ACC112 (cell line): Measurements from ENCODE around the gene DYNLT1.

Source experiments
- H2AFZ ChIP-seq: fragments of 200-600 bp; sonication (generic); one replicate; pipeline ENCODE4 v1.6.0; 2017; ENCODE audit warnings: antibody characterized with exemption, low read length; ENCODE audit not compliant: unreplicated experiment
- H3K27ac ChIP-seq: fragments of 200-600 bp; sonication (generic); 2 replicates; pipeline ENCODE4 v1.5.1; 2014; ENCODE audit warnings: low read depth, mild to moderate bottlenecking, antibody characterized with exemption, low read length, moderate library complexity
- H3K27me3 ChIP-seq: fragments of 200-600 bp; sonication (generic); 2 replicates; pipeline ENCODE4 v1.6.1; 2014; ENCODE audit warnings: mild to moderate bottlenecking, antibody characterized with exemption, low read length, moderate library complexity, mixed read lengths; ENCODE audit not compliant: insufficient read depth
- H3K36me3 ChIP-seq: fragments of 200-600 bp; sonication (generic); 2 replicates; pipeline ENCODE4 v1.6.1; 2016; ENCODE audit warnings: mild to moderate bottlenecking, antibody characterized with exemption, low read length, moderate library complexity, mixed read lengths; ENCODE audit not compliant: insufficient read depth
- H3K4me1 ChIP-seq: fragments of 200-600 bp; sonication (generic); one replicate; pipeline ENCODE4 v1.6.1; 2016; ENCODE audit warnings: low read length, mixed read lengths; ENCODE audit not compliant: insufficient read depth, unreplicated experiment, control insufficient read depth
- H3K4me3 ChIP-seq: fragments of 200-600 bp; sonication (generic); 2 replicates; pipeline ENCODE4 v1.5.1; 2014; ENCODE audit warnings: mild to moderate bottlenecking, low read depth, low read length
- H3K79me2 ChIP-seq: fragments of 200-600 bp; sonication (generic); one replicate; pipeline ENCODE4 v1.6.0; 2016; ENCODE audit warnings: low read length; ENCODE audit not compliant: control insufficient read depth, unreplicated experiment, insufficient read depth

Gene DYNLT1

DNA sequence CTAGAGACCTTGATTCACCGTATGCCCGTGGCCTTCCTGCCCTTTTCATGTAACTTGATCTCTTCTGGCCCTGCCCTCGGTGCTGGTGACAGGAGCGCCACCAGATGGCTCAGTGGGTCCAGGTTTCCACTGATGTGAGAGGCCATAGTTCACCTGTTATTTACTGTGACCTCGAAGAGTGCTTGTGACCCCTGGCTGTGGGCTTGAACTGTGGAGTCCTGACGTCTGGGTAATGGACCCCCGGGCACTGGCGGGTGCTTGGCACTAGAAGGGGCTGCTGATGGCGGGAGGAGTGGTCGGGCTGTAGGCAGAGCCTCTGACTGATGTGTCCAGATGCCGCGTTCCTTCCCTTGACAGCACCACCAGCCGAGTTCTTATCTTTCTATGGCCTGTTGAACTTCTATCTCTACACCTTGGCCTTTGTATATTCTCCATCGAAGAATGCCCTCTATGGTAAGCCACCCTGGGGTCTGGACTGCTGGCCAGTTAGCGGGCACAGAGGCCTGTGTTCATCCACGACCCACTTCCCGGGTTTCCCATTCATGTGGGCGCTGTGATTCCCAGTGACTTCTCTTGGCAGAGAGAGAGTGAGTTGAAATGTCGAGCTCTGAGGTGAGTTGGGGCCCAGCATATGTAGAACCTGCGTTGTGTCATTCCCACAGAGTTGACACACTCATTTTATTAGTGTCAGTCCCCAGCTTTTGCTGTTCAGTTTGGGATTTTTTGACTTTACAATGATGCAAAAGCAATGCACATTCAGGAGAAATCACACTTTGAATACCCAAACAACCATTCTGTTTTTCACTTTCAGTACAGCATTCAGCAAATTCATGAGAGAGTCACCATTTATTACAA is 14.9 kb downstream of the DYNLT1 start:
- Histone ChIP-seq H3K4me1 (peaks cover 31% of the 10 kb centered on the region), H3K36me3 (peaks cover 10% of the 10 kb centered on the region; the same call in 1 of the 2 replicates), H3K4me3 (no peak overlapping the region), H3K79me2 (no peaks in the 10 kb centered on the region), H3K27me3 (no peaks in the 10 kb centered on the region), H3K27ac (no peak overlapping the region), H2AFZ (no peak overlapping the region)

DNA sequence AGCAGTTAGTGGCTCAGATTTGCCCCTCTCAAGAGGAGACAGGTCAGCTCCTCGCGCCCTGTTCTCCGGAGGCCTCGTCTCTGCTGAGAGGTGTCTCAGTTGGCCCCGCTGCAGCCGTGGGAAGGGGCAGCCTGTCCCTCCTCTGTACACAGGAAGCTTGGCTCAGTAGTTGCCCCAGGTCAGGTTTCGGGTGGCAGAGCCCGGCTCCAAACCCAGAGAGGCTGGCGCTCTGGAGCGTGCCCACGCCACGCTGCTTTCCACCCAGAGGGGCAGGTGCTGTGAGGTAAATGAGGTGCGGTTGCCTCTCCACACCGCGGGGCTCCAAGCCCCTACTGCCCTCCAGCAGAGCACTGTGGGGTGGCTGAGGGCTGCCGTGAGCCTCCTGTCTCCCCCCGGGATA is 16.0 kb downstream of the DYNLT1 start:
- Histone ChIP-seq H3K27ac (no peak overlapping the region), H3K27me3 (no peaks in the 10 kb centered on the region), H3K79me2 (no peaks in the 10 kb centered on the region), H3K4me3 (no peak overlapping the region), H3K36me3 (peaks cover 7% of the 10 kb centered on the region; the same call in 1 of the 2 replicates), H3K4me1 (peaks cover 31% of the 10 kb centered on the region), H2AFZ (no peak overlapping the region)

DNA sequence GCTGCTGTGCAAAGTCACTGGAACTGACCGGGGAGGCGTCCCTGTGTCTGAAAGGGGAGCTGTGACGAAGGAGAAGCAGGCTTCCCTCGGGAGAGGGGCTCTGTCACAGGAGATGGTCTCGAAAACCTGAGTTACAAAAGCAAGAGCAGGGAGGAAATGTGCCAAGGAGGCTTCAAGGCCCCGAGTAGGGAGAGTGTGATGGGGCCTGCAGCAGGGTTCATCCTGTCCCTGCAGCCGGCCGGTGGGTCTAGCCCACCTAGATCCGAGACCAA is 16.7 kb downstream of the DYNLT1 start:
- no peak overlapping the region for H3K4me3 ChIP-seq
- H3K36me3 ChIP-seq, result peaks cover under 1% of the 10 kb centered on the region; the same call in 1 of the 2 replicates
- no peak overlapping the region for H2AFZ ChIP-seq
- peaks cover 30% of the 10 kb centered on the region for H3K4me1 ChIP-seq
- H3K27me3 ChIP-seq, result no peaks in the 10 kb centered on the region
- no peaks in the 10 kb centered on the region for H3K79me2 ChIP-seq
- no peak overlapping the region for H3K27ac ChIP-seq

DNA sequence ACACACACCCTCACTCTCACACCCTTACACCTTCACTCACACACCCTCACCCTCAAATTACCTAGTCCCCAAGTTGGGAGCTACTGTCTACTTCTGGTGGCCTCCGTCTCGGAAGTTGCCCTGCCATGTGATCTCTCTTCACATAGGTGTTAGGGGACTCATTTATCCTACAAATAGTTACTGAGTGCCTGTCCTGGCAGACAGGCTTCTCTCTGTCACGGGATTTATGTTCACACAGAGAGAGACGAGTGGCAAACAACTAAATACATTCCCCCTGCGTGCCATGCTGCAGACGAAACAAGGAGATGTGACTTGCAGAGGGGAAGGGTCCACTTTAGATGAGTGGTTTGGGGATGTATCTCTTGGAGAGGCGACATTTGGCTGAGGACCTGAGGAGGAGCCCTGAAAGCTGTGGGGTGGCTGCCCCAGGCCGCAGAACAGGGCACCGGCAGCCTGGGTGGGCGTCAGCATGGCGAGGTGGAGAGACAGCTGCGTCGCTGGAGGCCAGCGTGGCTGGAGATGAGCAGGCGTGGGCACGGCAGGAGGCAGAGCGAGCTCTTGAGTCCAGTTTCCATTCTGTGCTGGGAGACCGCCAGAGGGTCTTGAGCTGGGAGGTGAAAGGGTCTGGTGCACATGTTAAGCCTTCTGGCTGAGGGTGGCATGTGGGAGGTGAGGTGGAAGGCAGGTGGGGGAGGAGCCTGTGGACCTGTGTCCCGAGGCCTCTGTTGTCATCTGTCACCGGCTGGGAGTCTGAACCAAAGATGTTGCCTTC is 17.2 kb downstream of the DYNLT1 start:
- no peaks in the 10 kb centered on the region for H3K79me2 ChIP-seq
- H3K27me3 ChIP-seq, result no peaks in the 10 kb centered on the region
- H3K36me3 ChIP-seq, result no peaks in the 10 kb centered on the region; the same call in 1 of the 2 replicates
- H3K27ac ChIP-seq, result no peak overlapping the region
- peaks cover 25% of the 10 kb centered on the region for H3K4me1 ChIP-seq
- no peak overlapping the region for H2AFZ ChIP-seq
- no peak overlapping the region for H3K4me3 ChIP-seq

DNA sequence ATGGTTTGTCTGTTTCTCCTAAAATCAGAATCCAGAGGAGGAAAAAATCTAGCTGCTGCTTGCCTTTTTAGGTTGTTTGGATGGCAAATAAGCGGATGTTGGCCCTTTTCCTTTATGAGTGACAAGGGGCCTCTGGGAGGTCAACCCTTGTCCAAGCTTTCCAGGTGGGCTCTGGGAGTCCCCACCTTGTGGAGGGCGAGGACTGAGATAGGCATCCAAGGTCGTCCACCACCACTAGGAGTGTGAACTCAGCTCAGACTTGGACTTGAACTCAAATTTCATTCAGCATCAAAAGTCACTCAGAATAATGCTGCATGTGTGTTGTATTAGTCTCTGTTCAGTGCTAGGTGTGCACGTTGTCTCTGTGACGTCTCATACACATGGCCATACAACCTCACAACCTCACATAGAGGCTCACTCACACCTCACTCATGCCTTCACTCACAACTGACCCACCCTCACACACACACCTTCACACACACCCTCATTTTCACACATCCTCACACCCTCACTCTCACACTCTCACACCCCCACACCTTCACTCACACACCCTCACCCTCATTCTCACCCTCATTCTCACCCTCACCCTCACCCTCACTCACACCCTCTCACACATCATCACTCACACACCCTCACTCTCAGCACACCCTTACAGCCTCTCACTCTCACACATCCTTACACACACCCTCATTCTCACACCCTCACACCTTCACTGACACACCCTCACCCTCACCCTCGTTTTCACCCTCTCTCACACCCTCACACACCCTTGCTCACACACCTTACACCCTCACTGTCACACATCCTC is 18.0 kb downstream of the DYNLT1 start:
- peaks cover 1% of the 10 kb centered on the region for H3K36me3 ChIP-seq
- no peaks in the 10 kb centered on the region for H3K79me2 ChIP-seq
- H3K27me3 ChIP-seq, result no peaks in the 10 kb centered on the region
- H3K27ac ChIP-seq, result no peak overlapping the region
- no peak overlapping the region for H3K4me3 ChIP-seq
- peaks cover 17% of the 10 kb centered on the region for H3K4me1 ChIP-seq
- no peak overlapping the region for H2AFZ ChIP-seq

DNA sequence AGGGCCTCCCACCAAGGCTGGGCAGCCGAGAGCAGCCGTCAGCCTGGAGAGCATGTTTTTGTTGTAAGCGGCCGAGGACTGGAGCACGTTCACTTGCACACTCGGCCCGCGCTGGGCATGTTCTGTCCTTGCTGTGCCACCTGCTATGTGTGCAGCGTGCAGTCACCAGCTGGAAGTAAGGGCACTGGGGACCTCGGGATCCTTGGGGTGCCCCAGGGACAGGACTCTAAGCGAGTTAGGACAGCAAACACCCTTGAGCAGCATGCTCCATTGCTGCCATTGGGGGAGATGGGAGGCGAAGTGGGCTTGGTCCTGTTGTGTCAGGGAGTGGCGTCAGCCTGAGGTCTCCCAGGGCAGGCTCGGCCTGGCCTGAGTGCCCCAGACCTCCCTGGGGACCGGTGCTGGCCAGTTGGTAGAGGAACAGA is 18.6 kb downstream of the DYNLT1 start:
- H3K79me2 ChIP-seq, result no peaks in the 10 kb centered on the region

DNA sequence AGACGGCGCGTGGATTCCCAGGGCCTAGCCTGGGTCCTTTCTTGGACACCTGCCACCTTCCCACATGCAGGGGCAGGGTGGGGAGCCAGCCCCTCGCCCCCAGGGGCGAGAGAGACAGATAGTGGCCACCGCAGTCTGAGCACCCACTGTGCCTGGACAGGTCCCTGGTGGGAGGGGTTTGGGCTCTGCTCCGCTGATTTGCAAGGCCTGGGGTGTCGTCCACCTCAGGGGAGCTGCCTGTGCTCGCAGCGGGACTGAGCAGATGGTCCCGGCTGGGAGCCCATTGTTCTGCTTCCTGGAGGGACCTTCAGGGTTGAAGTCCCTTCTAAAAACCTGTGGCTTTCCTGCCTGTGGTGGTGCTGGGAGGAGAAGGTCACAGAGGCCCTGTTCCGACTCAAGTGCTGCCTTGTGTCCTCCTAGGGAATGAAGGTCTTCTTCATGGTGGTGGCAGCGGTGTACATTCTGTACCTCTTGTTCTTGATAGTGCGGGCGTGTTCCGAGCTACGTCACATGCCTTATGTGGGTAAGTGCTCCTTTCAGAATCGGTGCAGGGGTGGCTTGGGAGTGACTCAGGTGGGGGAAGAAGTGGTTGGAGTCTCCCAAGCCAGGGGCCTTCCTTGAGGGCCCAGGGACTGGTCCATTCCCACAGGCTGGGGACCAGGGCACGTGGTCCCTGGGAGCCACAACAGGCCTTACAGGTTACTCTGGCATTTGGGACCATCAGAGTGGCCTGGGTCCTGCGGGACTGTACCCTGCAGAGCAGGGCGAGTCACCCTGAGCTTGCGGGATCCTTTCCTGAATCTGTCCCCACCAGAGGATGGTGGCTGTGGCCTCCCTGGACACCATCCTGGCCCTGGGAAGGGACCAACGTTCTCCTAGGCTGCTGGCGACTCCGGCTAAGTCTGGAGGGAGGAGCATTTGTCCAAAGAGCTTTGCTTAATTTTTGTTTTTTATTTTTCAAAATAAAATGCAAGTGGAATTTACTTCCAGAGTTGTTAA is 19.6 kb downstream of the DYNLT1 start:
- peaks cover 1% of the 10 kb centered on the region for H3K4me1 ChIP-seq
- H2AFZ ChIP-seq, result no peak overlapping the region
- no peak overlapping the region for H3K4me3 ChIP-seq
- H3K27me3 ChIP-seq, result no peaks in the 10 kb centered on the region
- H3K27ac ChIP-seq, result no peak overlapping the region
- H3K79me2 ChIP-seq, result no peaks in the 10 kb centered on the region
- peaks cover 4% of the 10 kb centered on the region for H3K36me3 ChIP-seq

More for the DNA sequence above, 18.6 kb downstream of the DYNLT1 start:
- Histone ChIP-seq H3K27ac (no peak overlapping the region), H3K4me3 (no peak overlapping the region), H2AFZ (no peak overlapping the region), H3K27me3 (no peaks in the 10 kb centered on the region), H3K36me3 (peaks cover 4% of the 10 kb centered on the region), H3K4me1 (peaks cover 11% of the 10 kb centered on the region)

DNA sequence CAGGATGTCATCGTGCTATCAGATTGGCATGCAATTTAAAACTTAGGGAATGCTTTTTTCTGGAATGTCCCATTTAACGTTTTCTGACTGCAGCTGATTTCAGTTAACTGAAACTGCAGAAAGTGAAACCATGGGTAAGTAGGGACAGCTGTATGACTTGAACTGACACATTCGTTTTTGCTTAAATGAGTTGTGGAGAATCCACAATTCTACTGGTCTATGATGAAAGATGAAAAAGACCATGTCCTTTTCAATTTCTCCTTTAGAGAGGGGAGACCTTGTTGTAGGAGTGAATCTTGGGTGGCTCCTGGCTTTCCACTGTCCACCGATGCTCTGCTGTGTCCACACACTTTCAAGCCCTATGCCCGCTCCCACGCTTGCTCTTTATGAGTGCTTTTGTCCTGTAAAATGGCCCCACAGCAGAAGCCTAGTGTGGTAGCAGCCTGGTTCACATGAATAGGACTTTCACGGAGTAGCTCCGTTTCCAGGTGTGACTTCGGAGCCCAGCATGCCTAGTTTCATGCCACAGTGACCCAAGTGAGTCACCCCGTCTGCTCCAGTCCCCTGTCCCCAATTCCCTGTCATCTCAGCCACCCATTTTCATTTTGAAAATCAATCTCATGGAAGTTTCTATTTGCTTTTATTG is 21.9 kb downstream of the DYNLT1 start:
- Histone ChIP-seq H2AFZ (no peak overlapping the region), H3K79me2 (no peaks in the 10 kb centered on the region), H3K36me3 (peaks cover 4% of the 10 kb centered on the region), H3K4me3 (no peak overlapping the region), H3K27ac (no peak overlapping the region), H3K27me3 (no peaks in the 10 kb centered on the region), H3K4me1 (no peaks in the 10 kb centered on the region)

DNA sequence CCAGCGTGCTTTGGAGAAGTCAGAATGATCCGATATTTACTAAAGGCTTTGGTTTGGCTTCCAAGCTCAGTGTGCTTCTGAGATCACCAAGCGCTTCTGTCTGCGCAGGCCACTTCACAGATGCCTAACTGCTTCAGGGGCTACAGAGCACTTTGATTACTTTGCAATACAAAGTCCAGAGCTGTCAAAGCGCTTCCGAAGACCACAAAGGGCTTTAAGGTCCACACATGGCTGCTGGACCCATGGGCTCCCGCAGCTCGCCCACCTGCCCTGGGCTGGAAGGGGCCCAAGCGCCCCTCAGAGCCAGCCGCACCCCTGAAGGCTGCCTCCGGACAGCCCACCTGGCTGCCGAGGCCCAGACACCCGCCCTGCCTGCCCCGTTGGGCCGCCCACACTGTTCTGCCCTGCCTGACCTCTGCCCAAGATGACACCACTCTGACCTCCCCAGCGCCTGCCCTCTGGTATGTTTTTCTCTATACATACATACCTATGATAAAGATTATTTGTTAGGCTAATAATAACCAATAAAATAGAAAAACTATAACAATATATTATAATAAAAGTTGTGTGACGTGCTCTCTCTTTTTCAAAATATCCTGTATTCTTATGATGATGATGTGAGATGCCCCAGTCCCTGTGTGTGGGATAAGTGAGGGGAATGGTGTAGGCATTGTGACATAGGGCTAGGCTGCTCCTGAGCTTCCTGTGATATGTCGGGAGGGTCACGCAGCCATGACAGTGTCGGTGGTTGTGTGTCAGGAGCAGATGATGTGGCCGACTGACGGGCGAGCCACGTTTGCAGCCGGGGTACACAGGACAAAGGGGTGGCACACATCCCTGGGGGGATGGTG is 22.6 kb downstream of the DYNLT1 start:
- Histone ChIP-seq H2AFZ (no peak overlapping the region), H3K79me2 (no peaks in the 10 kb centered on the region), H3K36me3 (peaks cover 4% of the 10 kb centered on the region), H3K4me3 (no peak overlapping the region), H3K27ac (no peak overlapping the region), H3K27me3 (no peaks in the 10 kb centered on the region), H3K4me1 (no peaks in the 10 kb centered on the region)
